NCI-H748 (cell line): ENCODE measurements around the gene PBX4.
A peak's percentile ranks its signal among the peaks of the same experiment; 100 is the strongest.

ENCODE experiments used
- DNase-seq: peaks from one replicate; lab custom pipeline; 2025; ENCODE audit not compliant: unreplicated experiment; lab: John Stamatoyannopoulos, UW

The PBX4 gene

DNA sequence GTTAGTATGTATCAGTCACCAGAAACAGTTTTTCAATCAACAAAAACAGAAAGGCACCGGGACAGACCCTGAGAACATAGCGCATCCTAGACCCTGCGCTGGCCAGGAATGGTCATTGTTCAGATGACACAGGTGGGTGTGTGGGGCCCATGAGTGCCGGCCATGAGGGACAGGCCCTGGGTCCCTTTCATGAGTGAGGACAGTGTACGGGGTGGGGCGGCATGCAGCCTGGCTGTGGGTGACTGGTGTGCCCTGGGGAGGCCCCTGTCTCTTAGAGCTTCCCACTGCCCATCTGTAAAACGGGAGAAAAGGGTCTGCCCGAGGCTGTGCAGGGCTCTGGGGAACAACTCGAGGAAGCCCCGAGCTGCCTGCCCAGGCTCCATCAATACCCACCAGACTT, 25.8 kb downstream of the PBX4 start:
- no peak for DNase-seq

- no peak for DNase-seq
Observed at GRCh38 chr19:19591133-19591825, 27.2 kb downstream of the PBX4 start.

GRCh38 chr19:19588546-19588945, 29.9 kb downstream of the PBX4 start:
- DNase-seq, result no peak

GRCh38 chr19:19587771-19588170, 30.7 kb downstream of the PBX4 start:
- DNase-seq, result no peak

GRCh38 chr19:19584356-19584755, 34.1 kb downstream of the PBX4 start:
- DNase-seq, result no peak

- no peak for DNase-seq
Observed at GRCh38 chr19:19582471-19582870, 36.0 kb downstream of the PBX4 start.

DNA sequence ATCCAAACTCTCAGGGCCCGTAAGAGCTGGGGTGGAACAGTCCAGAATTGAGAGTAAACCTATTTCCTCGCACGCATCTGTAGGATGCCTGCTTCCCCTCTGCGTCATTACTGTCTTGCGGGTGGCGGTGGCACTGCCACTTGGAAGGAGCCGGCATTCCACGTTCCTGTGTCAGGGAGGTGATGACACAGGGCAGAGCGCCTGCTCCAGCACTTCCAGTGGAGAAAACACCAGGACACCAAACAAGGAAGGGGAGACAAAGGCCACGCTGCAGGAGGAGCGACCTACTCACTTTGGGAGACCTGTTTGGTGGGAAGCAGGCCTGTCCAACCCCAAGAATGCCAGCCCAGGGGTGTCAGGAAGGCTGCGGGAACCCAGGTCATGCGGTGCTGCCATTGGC, 37.1 kb downstream of the PBX4 start:
- no peak for DNase-seq

- no peak for DNase-seq
Observed at GRCh38 chr19:19580418-19580817, 38.1 kb downstream of the PBX4 start.

GRCh38 chr19:19579533-19580361, 38.7 kb downstream of the PBX4 start:
- DNase-seq, result no peak

- peak; percentile 97 for DNase-seq
Observed at GRCh38 chr19:19578252-19578651, 40.2 kb downstream of the PBX4 start.

- peak; percentile 93 for DNase-seq
Observed at GRCh38 chr19:19575411-19575810, 43.1 kb downstream of the PBX4 start.

DNA sequence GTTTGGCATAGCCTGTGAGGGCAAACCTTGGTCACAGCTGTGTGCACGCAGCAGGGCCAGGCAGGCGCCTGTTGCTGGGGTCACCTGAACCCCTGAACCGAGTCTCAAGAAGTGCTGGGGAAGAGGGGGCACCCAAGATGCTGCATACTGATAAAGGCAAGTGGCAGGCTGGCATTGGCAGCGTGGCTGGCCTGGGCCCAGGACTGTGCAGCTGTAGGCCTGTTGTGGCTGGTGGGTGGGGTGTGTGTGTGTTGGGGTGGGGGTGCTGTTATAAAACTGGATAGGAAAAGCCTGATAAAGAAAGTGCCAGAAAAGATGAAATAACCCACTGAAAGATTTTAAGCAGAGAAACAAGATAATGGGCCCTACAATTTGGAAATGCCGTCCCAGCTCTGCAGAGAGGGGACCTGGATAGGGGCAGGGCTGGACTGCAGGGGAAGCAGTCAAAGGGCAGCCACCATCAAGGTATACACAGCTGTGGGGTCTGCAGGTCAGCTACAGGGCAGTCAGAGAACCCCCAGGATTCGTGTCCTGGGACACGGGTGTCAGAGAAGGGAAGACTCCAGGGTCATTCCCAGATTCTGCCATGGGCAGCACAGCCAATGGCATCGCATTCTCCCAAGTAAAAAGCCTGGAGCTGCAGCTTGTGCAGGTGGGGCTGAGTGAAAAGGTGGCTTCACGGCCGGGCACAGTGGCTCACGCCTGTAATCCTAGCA, 47.3 kb downstream of the PBX4 start:
- DNase-seq, result no peak

GRCh38 chr19:19570571-19570970, 47.9 kb downstream of the PBX4 start:
- no peak for DNase-seq

GRCh38 chr19:19568802-19569756, 49.4 kb downstream of the PBX4 start:
- no peak for DNase-seq

DNA sequence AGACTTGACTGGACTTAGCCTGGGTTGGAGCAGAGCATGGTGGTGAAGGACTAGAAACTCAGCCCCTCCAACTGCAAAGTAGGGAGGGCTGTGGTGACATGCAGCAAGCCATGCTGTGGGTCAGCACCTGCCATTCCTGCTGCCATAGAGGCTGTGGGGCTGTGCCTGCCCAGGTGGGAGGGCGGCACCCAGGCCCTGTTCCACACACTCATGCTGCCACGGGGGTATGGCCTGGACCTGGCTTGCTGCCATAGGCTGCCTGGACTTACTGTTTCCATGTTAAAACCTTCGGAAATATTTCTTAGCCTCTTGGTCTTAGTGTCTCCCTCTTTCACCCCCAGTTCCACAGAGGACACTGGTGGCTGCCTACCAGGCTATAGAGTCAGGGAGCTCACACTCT, 51.1 kb downstream of the PBX4 start:
- DNase-seq, result no peak

DNA sequence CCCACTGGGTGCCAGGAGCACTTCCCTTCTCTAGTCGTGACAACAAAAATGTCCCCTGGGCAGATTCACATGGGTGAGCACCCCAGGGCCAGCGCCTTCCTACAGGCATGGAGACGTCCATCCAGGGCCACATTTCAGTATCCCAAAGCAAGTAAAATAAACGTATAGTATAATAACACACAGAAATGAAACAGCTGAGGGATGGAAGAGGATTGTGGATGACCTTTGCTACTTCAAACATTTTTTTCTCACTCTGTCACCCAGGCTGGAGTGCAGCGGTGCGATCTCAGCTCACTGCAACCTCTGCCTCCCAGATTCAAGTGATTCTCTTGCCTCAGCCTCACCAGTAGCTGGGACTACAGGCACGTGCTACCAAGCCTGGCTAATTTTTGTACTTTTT, 52.2 kb downstream of the PBX4 start:
- DNase-seq, result no peak

GRCh38 chr19:19563348-19563848, 55.1 kb downstream of the PBX4 start:
- no peak for DNase-seq

DNA sequence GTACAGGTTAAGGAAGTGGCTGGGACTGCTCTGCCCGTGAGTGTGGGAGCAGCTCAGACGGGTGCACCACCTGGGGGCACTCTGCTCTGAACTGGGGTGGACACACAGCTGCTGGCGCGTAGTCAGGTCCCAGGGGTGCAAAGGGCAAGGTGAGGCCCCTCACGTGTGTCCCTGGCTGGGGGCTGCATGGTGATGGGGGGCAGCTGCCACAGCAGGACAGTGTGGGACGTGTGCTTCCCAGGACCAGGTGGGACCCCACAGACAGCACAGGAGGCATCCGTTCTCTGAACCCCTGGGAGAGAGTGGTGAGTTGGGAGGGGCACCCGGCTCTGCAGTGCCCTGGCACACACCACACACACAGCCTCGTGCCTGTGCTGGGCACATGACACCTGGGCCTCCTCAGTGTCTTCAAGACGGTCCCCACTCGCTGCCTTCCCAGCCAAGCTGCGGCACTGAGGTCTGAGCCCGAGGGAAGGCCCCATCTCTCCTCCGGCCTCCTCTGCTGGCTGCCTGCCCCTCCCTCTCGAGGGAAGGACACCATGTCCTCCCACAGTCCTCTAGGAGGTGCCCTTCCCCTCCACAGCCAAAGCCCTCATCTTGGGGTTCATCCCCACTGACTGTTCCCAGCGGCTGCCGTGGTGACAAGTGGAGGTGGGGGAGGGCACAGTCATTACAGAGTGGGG, 55.7 kb downstream of the PBX4 start:
- no peak for DNase-seq

GRCh38 chr19:19561946-19562664, 56.4 kb downstream of the PBX4 start:
- no peak for DNase-seq
